SK-N-DZ (cell line): ENCODE measurements around the gene CSN2.

Source experiments
- DNase-seq: peaks from one replicate; pipeline ENCODE4 v3.0.0-alpha.2; 2015; ENCODE audit warnings: low spot score

The CSN2 gene

DNA sequence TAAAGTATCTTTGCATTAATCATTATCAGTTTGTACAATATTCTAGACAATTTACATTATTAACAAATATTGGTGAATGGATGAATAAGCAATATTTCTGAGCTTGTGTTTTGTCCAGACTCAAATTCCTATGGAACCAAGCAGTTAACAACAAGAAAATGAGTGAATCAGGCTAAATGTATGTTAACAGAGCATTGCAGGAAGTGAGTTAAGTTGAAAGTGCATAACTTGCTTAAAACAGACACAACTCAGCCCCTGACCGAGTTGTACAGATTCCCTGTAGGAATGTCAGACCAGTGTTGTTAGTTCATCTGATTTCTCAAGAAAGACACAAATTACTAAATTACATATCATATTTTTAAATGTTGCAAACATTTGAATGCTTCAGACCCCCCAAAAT, 58.4 kb downstream of the CSN2 start:
- no peak for DNase-seq
